Astrocyte (in vitro differentiated cells and primary cell): ENCODE measurements around the gene CBLC. TPM values are rescaled to one million over a fixed set of nuclear protein-coding genes. Genes with fewer than 3 reads are reported as not detected.

Experiments
- DNase-seq: peaks from one replicate; pipeline ENCODE4 v3.0.0-alpha.2; 2010; ENCODE audit warnings: low read depth
- FAIRE-seq: peaks from 2 replicates; lab custom pipeline; 2011; peaks lifted over from hg19 to GRCh38; lab: Jason Lieb, UNC
- H2AFZ ChIP-seq: 2 replicates; pipeline ENCODE4 v1.6.0; 2012; ENCODE audit warnings: low read depth, low read length, inconsistent platforms
- H3K27ac ChIP-seq: 2 replicates; pipeline ENCODE4 v1.5.1; 2011; ENCODE audit warnings: low read depth, low read length, inconsistent platforms
- H3K27me3 ChIP-seq: 2 replicates; pipeline ENCODE4 v1.6.0; 2011; ENCODE audit warnings: low read length, inconsistent platforms; ENCODE audit not compliant: insufficient read depth
- H3K36me3 ChIP-seq: 2 replicates; pipeline ENCODE4 v1.5.1; 2011; ENCODE audit warnings: low read length, inconsistent platforms; ENCODE audit not compliant: insufficient read depth
- H3K4me1 ChIP-seq: 2 replicates; pipeline ENCODE4 v1.5.1; 2011; ENCODE audit warnings: low read length, inconsistent platforms; ENCODE audit not compliant: insufficient read depth
- H3K4me2 ChIP-seq: 2 replicates; pipeline ENCODE4 v1.6.0; 2012; ENCODE audit warnings: low read length, inconsistent platforms
- H3K4me3 ChIP-seq: 2 replicates; pipeline ENCODE4 v1.5.1; 2011; ENCODE audit warnings: low read depth, mild to moderate bottlenecking, low read length, inconsistent platforms; ENCODE audit not compliant: insufficient read depth
- H3K79me2 ChIP-seq: 2 replicates; pipeline ENCODE4 v1.6.0; 2012; ENCODE audit warnings: mild to moderate bottlenecking, low read length, inconsistent platforms; ENCODE audit not compliant: insufficient read depth
- H3K9ac ChIP-seq: 2 replicates; pipeline ENCODE4 v1.6.0; 2012; ENCODE audit warnings: mild to moderate bottlenecking, low read length, inconsistent platforms
- H3K9me3 ChIP-seq: 2 replicates; pipeline ENCODE4 v1.5.1; 2012; ENCODE audit warnings: low read depth, mild to moderate bottlenecking, low read length, inconsistent platforms; ENCODE audit not compliant: insufficient read depth
- H4K20me1 ChIP-seq: 2 replicates; pipeline ENCODE4 v1.6.0; 2012; ENCODE audit warnings: low read length, inconsistent platforms; ENCODE audit not compliant: insufficient read depth
- H3K27ac Mint-ChIP-seq: one replicate; pipeline ENCODE4 v1.8.0; 2021; ENCODE audit warnings: mild to moderate bottlenecking, mixed read lengths; ENCODE audit not compliant: unreplicated experiment
- H3K27me3 Mint-ChIP-seq: one replicate; pipeline ENCODE4 v1.8.0; 2021; ENCODE audit warnings: low read depth, mixed read lengths; ENCODE audit not compliant: unreplicated experiment
- H3K36me3 Mint-ChIP-seq: one replicate; pipeline ENCODE4 v1.8.0; 2021; ENCODE audit warnings: low read depth, mixed read lengths; ENCODE audit not compliant: unreplicated experiment
- H3K4me1 Mint-ChIP-seq: one replicate; pipeline ENCODE4 v1.8.0; 2021; ENCODE audit warnings: low read depth, mixed read lengths; ENCODE audit not compliant: unreplicated experiment
- H3K4me3 Mint-ChIP-seq: one replicate; pipeline ENCODE4 v1.8.0; 2021; ENCODE audit warnings: mild to moderate bottlenecking, moderate library complexity, mixed read lengths; ENCODE audit not compliant: unreplicated experiment
- H3K9me3 Mint-ChIP-seq: one replicate; pipeline ENCODE4 v1.8.0; 2021; ENCODE audit warnings: mild to moderate bottlenecking, mixed read lengths; ENCODE audit not compliant: unreplicated experiment
- CTCF ChIP-seq: IDR thresholded peaks from 2 replicates; pipeline ENCODE4 v1.5.1; 2011; ENCODE audit warnings: low read depth, mild to moderate bottlenecking, inconsistent platforms, low read length, moderate library complexity; ENCODE audit not compliant: insufficient read depth
- EZH2 ChIP-seq: IDR thresholded peaks from 2 replicates; pipeline ENCODE4 v1.6.1; 2012; ENCODE audit warnings: mild to moderate bottlenecking, low read length, inconsistent platforms; ENCODE audit not compliant: insufficient read depth
- total RNA-seq: library from RNA; stranded (reverse); gene quantifications from 2 replicates; pipeline ENCODE4 v1.2.1, GENCODE V29; 2021

The CBLC gene
- total RNA-seq, 1 donor from 2014 or later = not detected

DNA sequence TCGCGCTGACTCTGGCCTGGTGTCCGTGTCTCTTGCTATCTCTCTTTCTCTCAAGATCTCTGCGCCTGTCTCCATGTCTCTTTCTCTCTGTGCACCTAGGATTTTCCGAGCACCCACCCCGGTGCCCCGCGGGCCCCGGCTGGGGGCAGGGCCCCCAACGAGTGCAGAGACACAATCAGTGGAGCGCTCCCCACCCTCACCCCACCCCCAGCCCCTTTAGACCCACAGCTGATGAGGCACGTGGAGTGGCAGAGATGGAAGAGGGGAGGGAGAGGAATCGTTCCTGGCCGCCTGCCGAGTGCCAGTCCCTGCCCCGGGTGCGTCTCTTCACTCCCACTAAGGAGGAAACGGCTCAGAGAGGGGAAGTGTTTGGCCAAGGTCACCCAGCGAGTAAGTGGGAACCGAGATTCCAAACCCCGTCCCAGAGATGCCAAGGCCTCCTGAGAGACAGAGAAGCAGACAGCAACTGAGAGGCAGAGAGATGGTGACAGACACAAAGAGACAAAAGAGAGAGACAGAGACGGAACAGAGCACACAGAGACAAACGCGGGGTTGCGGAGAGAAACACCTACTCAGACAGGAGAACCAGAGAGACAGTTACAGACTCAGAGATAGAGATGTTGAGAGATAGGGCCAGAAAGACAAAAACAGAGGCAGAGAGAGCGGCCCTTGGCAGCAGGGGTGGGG is 29.8 kb upstream of the CBLC start:
- Histone ChIP-seq H4K20me1 (peaks cover 34% of the 10 kb centered on the region), H3K27me3 (no peaks in the 10 kb centered on the region), H3K36me3 (no peaks in the 10 kb centered on the region), H3K4me3 (peak overlapping the region; percentile 58), H3K27ac (peak overlapping the region; percentile 86), H3K9me3 (no peaks in the 10 kb centered on the region), H2AFZ (peak overlapping the region; percentile 80), H3K4me1 (peaks cover 33% of the 10 kb centered on the region), H3K9ac (peak overlapping the region; percentile 90), H3K4me2 (peak overlapping the region; percentile 99), H3K79me2 (peaks cover 29% of the 10 kb centered on the region)
- TF ChIP-seq CTCF = no peak
- no peak for TF ChIP-seq EZH2
- FAIRE-seq (peak; percentile 39), DNase-seq (peak; percentile 51)
- Mint-ChIP-seq H3K27me3 (peaks cover 12% of the 10 kb centered on the region), H3K27ac (peak overlapping the region; percentile 54), H3K9me3 (no peaks in the 10 kb centered on the region), H3K4me3 (peak overlapping the region; percentile 89), H3K4me1 (peaks cover 21% of the 10 kb centered on the region), H3K36me3 (peaks cover 11% of the 10 kb centered on the region)

GRCh38 chr19:44748426-44749254 is 29.1 kb upstream of the CBLC start, which contains the start of gene BCL3:
Gene BCL3 (plus strand): TSS chr19:44748708. CDS start chr19:44748791, 83 bp downstream.
- no peaks in the 10 kb centered on the region for H3K27me3 ChIP-seq
- DNase-seq (no peak), FAIRE-seq (no peak)
- H3K4me3 ChIP-seq = peak within 1 kb of the TSS; percentile 67
- H3K9me3 ChIP-seq = no peaks in the 10 kb centered on the region
- peak within 1 kb of the TSS; percentile 90 for H3K9ac ChIP-seq
- H3K9me3 Mint-ChIP-seq = no peaks in the 10 kb centered on the region
- peak within 1 kb of the TSS; percentile 80 for H2AFZ ChIP-seq
- H3K79me2 ChIP-seq = peaks cover 29% of the 10 kb centered on the region
- peak within 1 kb of the TSS; percentile 99 for H3K4me2 ChIP-seq
- peaks cover 36% of the 10 kb centered on the region for H4K20me1 ChIP-seq
- H3K4me1 Mint-ChIP-seq = peaks cover 18% of the 10 kb centered on the region
- peak within 1 kb of the TSS; percentile 89 for H3K4me3 Mint-ChIP-seq
- H3K27me3 Mint-ChIP-seq = peaks cover 12% of the 10 kb centered on the region
- peaks cover 11% of the 10 kb centered on the region for H3K36me3 Mint-ChIP-seq
- peaks cover 34% of the 10 kb centered on the region for H3K4me1 ChIP-seq
- peak within 1 kb of the TSS; percentile 86 for H3K27ac ChIP-seq
- TF ChIP-seq EZH2 = no peak
- no peak for TF ChIP-seq CTCF
- H3K36me3 ChIP-seq = no peaks in the 10 kb centered on the region
- H3K27ac Mint-ChIP-seq = peak within 1 kb of the TSS; percentile 77
